IMR-90 (cell line): ENCODE results near the gene DRD4.

ENCODE experiments used
- CHD1 ChIP-seq: IDR thresholded peaks from 2 replicates; pipeline ENCODE4 v1.6.1; 2012; ENCODE audit warnings: low read depth, low read length, improper control_type of control experiment
- CTCF ChIP-seq: conservative IDR thresholded peaks from 2 replicates; pipeline ENCODE4 v1.5.1; 2012; ENCODE audit warnings: mild to moderate bottlenecking, low read depth, low read length, improper control_type of control experiment
- FOS ChIP-seq: fragments of 150-350 bp; IDR thresholded peaks from 2 replicates; pipeline ENCODE4 v1.6.1; 2016; ENCODE audit warnings: low read depth, low read length
- MAFK ChIP-seq: IDR thresholded peaks from 2 replicates; pipeline ENCODE4 v1.6.1; 2012; ENCODE audit warnings: low read depth, low read length, improper control_type of control experiment
- POLR2A ChIP-seq: IDR thresholded peaks from 2 replicates; pipeline ENCODE4 v1.6.1; 2012; ENCODE audit warnings: mild to moderate bottlenecking, low read depth, low read length
- RAD21 ChIP-seq: IDR thresholded peaks from 2 replicates; pipeline ENCODE4 v1.6.1; 2012; ENCODE audit warnings: low read length, improper control_type of control experiment
- RCOR1 ChIP-seq: IDR thresholded peaks from 2 replicates; pipeline ENCODE4 v1.6.1; 2012; ENCODE audit warnings: mild to moderate bottlenecking, low read length, improper control_type of control experiment; ENCODE audit not compliant: insufficient replicate concordance
- SMC3 ChIP-seq: fragments of 150-350 bp; IDR thresholded peaks from 2 replicates; pipeline ENCODE4 v1.6.1; 2016; ENCODE audit warnings: low read depth, mild to moderate bottlenecking, antibody characterized with exemption, low read length, moderate library complexity
- USF2 ChIP-seq: fragments of 150-350 bp; IDR thresholded peaks from 2 replicates; pipeline ENCODE4 v1.6.1; 2017; ENCODE audit warnings: mild to moderate bottlenecking, antibody characterized with exemption, low read length, low read depth
- TF ChIP-seq, protein P1 (sequence below): fragments of 150-350 bp; IDR thresholded peaks from 2 replicates; pipeline ENCODE4 v1.6.1; 2016; ENCODE audit warnings: low read depth, mild to moderate bottlenecking, low read length, moderate library complexity, borderline replicate concordance

GRCh38 chr11:616320-617198 is 20.5 kb upstream of the DRD4 start:
- no peak for TF ChIP-seq CTCF
- TF ChIP-seq POLR2A: no peak
- no peak for TF ChIP-seq FOS
- TF ChIP-seq RCOR1: no peak
- TF ChIP-seq RAD21: no peak
- TF ChIP-seq, protein P1, sequence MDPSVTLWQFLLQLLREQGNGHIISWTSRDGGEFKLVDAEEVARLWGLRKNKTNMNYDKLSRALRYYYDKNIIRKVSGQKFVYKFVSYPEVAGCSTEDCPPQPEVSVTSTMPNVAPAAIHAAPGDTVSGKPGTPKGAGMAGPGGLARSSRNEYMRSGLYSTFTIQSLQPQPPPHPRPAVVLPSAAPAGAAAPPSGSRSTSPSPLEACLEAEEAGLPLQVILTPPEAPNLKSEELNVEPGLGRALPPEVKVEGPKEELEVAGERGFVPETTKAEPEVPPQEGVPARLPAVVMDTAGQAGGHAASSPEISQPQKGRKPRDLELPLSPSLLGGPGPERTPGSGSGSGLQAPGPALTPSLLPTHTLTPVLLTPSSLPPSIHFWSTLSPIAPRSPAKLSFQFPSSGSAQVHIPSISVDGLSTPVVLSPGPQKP: no peak
- TF ChIP-seq SMC3: no peak
- TF ChIP-seq MAFK: no peak
- TF ChIP-seq CHD1: no peak
- TF ChIP-seq USF2: no peak
